HG02870 (cell line): ENCODE data around the gene KLHDC2.
"Not testable (repeated sequence)": the region's sequence is repeated elsewhere in the genome, so short reads cannot be mapped to it uniquely, and the experiment has no call there.

Source experiments
- ATAC-seq: cut with Tn5 transposase; IDR thresholded peaks from one replicate; pipeline ENCODE4 v1.9.1; 2021; ENCODE audit warnings: mild to moderate bottlenecking, moderate library complexity; ENCODE audit not compliant: unreplicated experiment

Gene KLHDC2

DNA sequence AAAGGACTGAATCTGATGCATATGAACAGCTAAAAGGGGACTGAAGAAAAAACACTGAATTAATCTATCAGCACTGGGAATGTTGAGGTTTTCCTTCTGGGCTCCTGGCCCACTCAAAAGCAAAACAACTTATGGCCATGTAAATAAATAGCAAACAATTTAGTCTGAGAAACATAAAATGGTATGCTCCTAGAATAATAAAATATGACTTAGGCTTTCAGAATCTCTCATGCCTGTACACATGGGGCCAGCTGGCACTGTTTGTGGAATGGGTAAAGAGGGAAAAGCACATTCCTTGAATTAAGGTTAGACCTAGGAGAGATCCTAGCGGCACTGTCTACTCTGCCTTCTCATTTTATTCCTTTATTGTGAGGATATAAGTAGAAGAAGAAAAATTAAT lies 6.2 kb downstream of the KLHDC2 start:
- ATAC-seq = no peak

DNA sequence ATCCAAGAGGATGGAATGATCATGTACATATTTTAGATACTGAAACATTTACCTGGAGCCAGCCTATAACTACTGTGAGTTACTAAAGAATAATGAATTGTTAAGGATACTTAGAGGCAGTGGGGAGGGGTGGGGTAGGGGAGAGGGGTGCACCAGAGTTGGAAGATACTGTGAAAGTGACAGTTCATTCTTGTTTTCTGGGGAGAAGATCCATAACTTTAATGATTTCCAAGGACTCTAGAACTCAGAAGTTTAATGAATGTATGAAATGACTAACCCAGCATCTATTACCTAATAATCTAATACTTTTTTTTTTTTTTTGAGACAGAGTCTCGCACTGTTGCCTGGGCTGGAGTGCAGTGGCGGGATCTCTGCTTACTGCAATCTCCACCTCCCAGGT lies 10.5 kb downstream of the KLHDC2 start:
- no peak for ATAC-seq

DNA sequence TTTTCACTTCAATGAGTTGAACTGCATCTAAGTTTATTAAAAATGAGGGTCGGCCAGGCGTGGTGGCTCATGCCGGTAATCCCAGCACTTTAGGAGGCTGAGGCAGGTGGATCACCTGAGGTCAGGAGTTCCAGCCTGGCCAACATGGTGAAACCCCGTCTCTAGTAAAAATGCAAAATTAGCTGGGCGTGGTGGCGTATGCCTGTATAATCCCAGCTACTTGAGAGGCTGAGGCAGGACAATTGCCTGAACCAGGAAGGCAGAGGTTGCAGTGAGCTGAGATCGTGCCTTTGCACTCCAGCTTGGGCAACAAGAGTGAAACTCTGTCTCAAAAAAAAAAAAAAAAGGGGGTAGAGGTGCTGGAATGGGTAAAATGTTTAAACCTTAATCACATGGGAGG lies 13.1 kb downstream of the KLHDC2 start:
- not testable (repeated sequence) for ATAC-seq

DNA sequence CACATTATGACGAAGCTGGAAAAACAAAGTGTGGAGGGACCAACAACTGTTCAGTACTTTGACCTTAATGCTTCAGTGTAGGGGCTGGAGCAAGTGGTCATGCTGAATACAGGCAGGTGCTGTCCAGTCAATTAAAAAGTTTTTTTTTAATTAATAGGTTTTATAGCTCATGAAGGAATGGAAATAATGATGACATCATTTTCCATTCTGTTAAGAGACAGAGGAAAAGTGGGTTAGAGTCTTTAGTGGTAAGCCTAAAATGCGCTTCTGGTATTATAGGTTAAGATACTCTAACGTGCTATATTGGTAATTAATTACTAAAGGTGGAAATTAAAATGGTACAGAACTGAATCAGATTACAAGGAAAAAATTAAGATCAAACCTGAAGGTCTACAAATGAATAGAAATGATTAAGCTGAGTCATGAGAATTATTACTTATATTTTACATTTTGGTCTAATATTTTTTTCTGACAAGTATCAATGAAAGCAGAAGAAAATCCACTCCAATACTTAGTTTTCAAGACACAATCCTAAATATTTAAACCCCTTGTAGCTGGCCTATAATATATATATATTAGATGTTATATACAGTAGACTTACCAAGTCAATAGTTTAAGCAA lies 15.6 kb downstream of the KLHDC2 start:
- no peak for ATAC-seq

DNA sequence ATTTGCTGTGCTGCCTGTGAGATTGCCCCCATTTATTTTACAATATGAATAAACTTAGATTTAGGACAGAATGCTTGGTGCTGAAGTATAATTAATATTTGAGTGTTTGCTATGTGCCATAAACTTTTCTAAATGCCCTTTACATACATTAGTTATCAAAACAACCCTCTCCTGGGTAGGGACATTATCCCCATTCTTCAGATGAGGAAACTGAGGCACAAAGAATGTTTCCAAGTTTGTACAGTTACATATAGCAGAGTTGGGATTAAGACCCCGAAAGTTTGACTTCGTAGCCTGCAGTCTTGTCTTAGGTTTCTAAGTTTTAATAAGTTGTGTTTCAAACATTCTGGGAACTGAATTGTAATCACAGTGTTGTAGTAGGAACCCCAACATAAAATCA lies 18.4 kb downstream of the KLHDC2 start:
- no peak for ATAC-seq

DNA sequence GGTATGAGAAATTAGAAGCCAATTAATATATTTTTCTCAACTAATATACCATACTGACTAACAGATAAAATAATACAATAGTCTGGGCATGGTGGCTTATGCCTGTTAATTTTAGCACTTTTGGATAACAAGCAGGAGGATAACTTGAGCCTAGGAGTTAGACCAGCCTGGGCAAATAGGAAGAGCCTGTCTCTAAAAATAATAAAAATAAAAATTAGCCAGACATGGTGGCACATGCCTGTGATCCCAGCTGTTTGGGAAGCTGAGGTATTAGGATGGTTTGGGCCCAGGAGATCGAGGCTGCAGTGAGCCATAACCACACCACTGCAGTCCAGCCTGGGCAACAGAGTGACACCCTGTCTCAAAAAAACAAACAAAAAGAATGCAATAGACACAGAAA lies 24.7 kb downstream of the KLHDC2 start:
- no peak for ATAC-seq

DNA sequence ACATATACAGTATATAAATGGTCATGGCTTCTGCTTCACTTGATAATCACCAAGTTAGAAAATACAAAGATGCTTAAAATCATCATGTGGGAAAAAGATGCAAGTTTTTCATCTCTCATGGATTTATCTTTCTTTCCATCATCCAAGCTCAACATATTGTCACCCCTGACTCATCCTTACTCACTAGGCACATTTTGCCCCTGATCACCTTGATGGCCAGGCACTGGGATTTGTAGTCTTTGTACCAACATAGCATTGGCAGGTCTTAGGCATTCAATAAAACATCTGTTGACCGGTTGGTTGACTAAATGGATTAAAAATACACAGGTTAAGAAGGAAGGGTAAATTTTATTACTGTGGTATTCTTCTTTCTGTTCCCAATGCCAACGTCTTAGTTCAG lies 28.1 kb downstream of the KLHDC2 start:
- no peak for ATAC-seq

DNA sequence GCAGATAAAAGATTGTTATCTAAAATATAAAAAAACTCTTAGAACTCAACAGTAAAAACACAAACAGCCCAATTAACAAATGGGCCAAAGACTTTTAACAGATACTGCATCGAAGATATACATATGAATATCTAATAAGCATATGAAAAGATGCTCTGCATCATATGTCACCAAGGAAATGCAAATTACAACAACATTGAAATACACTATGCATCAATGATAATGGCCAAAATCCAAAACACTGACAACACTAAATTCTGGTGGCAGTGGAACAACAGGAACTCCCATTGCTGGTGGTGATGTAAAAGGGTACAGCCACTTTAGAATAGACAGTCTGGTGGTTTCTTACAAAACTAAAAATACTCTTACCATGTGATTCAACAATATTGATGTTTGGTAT lies 40.8 kb downstream of the KLHDC2 start:
- no peak for ATAC-seq

DNA sequence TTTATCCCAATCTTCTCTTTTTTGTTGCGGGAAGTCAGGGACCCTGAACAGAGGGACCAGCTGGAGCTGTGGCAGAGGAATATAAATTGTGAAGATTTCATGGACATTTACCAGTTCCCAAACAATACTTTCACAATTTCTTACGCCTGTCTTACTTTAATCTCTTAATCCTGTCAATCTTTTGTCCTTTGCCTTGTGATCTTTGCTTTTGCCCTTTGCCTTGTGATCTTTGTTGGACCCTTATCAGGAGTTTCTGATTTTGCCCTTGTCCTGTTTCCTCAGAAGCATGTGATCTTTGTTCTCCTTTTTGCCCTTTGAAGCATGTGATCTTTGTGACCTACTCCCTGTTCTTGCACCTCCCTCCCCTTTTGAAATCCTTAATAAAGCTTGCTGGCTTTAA lies 48.2 kb downstream of the KLHDC2 start:
- not testable (repeated sequence) for ATAC-seq

DNA sequence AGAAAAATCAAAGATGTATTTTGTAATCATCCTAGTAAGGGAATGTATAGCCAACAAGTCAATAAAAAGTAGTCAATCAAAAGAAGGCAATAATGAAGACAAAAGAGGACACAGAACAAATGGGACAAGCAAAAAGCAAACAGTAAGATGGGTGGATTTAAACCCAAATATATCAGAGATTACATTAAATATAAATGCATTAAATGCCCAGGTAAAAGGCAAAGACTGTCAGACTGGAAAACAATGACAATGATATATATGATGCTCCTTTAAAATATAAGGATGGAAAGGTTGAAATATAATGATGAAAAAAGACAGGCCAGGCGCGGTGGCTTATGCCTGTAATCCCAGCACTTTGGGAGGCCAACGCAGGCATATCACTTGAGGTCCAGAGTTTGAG lies 48.9 kb downstream of the KLHDC2 start:
- no peak for ATAC-seq

DNA sequence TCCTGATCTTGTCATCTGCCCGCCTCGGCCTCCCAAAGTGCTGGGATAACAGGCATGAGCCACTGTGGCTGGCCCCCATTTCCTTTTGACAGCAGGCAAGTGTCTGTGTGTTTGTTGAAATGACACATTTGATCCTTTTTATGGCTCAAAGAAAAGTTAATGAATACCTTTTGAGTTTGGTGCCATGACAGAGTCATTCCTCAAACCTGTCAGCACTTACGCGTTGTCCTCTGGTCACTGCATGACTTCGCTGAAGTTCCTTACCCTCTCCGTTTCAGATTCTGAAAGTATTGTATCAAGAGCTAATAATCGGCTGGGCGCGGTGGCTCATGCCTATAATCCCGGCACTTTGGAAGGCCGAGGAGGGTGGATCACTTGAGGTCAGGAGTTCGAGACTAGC lies 52.2 kb downstream of the KLHDC2 start:
- ATAC-seq = no peak

DNA sequence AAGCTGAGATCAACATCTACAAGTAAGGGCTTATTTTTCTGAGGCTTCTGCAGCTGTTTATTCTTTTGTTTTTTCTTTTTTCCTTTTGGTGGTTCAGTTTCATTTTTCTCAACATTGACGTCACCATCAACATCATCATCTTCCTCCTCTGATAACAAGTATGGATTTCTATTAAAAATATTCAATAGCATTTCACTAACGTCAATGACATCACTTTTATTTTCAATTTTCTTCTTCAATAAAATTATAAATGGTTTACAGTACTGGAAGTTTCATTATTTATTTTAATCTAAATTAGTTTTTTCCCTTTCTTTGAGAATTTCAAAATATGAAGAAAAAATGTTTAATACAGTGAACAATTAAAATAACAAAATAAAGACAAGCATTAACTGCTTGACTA lies 60.7 kb downstream of the KLHDC2 start:
- no peak for ATAC-seq
